ENCODE data around the gene DHX40. TPM values are rescaled to one million over a fixed set of nuclear protein-coding genes. Genes with fewer than 3 reads are reported as not detected.
"Not testable (repeated sequence)": the region's sequence is repeated elsewhere in the genome, so short reads cannot be mapped to it uniquely, and the experiment has no call there.

Gene DHX40
- total and polyA plus RNA-seq, 8 donors = 14.0 to 109 (median 23.0) TPM

DNA sequence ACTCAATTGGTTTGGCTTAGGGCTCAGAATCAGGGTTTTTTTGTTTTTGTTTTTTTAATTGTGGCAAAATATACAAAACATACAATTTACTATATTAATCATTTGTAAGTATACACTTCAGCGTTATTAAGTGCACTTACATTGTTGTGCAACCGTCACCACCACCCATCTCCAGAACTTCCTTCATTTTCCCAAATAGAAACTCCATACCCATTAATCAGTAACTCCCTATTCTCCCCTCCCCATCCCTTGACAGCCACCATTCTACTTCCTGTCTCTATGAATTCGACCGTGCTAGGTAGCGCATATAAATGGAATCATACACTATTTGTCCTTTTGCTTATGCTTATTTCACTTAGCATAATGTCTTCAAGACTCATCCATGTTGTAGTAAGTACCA lies 45.2 kb upstream of the DHX40 start:
- Histone ChIP-seq H3K4me3 (no peak overlapping the region), H3K4me1 (peaks cover 6 to 13% (median 7%) of the 10 kb centered on the region in 4 donors), H3K27me3 (no peaks in the 10 kb centered on the region), H3K36me3 (no peaks in the 10 kb centered on the region), H3K9me3 (no peaks in the 10 kb centered on the region), H3K27ac (no peak overlapping the region)
- 68 to 80% (median 72%) methylated on average over 5 of the region's 5 CpGs for WGBS, 5 donors
- TF ChIP-seq POLR2AphosphoS5 (IDR thresholded peaks at IDR 0.05) (no peak), EP300 (IDR thresholded peaks at IDR 0.05) (no peak), POLR2A (IDR thresholded peaks at IDR 0.05) (no peak)
- TF ChIP-seq, protein P1, sequence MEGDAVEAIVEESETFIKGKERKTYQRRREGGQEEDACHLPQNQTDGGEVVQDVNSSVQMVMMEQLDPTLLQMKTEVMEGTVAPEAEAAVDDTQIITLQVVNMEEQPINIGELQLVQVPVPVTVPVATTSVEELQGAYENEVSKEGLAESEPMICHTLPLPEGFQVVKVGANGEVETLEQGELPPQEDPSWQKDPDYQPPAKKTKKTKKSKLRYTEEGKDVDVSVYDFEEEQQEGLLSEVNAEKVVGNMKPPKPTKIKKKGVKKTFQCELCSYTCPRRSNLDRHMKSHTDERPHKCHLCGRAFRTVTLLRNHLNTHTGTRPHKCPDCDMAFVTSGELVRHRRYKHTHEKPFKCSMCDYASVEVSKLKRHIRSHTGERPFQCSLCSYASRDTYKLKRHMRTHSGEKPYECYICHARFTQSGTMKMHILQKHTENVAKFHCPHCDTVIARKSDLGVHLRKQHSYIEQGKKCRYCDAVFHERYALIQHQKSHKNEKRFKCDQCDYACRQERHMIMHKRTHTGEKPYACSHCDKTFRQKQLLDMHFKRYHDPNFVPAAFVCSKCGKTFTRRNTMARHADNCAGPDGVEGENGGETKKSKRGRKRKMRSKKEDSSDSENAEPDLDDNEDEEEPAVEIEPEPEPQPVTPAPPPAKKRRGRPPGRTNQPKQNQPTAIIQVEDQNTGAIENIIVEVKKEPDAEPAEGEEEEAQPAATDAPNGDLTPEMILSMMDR (IDR thresholded peaks at IDR 0.05) = no peak
- DNase-seq = no peak
- intact Hi-C loops (cut with DNase I; ENCODE audit: low total_unique reads) = no loop called here

DNA sequence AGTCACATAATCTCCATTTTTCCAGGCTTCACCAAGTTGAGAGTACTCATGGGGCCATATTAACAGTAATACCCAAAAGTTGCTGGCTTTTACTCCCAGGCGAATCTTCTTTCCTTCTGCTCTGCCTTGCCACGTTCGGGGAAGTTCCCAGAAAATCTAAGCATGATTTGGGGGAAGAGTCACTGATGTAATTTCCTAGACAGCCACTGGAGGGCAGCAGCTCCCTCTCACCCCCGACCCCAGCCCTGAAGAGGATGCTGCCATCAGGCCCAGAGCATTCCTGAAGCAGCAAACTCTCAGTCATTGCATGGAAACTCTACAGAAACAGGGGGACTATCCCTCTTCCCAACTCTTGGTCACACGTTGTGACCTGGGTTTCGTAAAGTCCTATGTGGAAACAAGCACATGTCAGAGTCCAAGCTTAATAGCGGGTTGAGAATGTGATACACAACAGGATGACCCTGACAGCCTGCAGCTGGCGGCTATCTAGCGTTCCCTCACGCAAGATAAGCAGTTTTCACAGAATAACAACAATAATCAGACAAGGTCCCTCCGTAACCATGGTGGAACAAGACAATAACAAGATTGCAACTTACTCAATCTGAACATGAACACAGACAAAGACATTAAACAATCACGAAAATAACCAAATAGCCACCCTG lies 43.8 kb upstream of the DHX40 start:
- WGBS, 5 donors = 33 to 45% (median 41%) methylated on average over 12 of the region's 12 CpGs
- Histone ChIP-seq H3K9me3 (no peaks in the 10 kb centered on the region), H3K27ac (peak overlapping the region in 1 of 5 donors; percentile 61), H3K27me3 (no peaks in the 10 kb centered on the region), H3K36me3 (no peaks in the 10 kb centered on the region), H3K4me1 (peaks cover 6 to 13% (median 7%) of the 10 kb centered on the region in 4 donors), H3K4me3 (no peak overlapping the region)
- intact Hi-C loops (cut with DNase I; ENCODE audit: low total_unique reads) = no loop called here
- TF ChIP-seq, protein P1 (IDR thresholded peaks at IDR 0.05) = peak in 5 of 7 experiments; percentile 67 to 91 (median 80)
- TF ChIP-seq POLR2A (IDR thresholded peaks at IDR 0.05) (no peak), POLR2AphosphoS5 (IDR thresholded peaks at IDR 0.05) (peak in 1 of 3 donors; percentile 39), EP300 (IDR thresholded peaks at IDR 0.05) (no peak)
- peak; percentile 58 to 84 for DNase-seq

DNA sequence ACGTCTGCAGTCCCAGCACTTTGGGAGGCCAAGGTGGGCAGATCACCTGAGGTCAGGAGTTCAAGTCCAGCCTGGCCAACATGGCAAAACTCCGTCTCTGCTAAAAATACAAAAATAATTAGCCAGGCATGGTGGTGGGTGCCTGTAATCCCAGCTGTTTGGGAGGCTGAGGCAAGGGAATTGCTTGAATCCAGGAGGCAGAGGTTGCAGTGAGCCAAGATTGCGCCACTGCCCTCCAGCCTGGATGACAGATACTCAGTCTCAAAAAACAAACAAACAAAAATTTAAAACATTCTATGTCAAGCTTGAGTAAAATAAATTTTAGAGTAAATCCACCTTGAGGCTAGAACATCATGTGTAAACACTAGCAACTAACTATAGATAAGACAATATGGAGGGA lies 40.5 kb upstream of the DHX40 start:
- WGBS, 5 donors = 81 to 87% (median 86%) methylated on average over 3 of the region's 3 CpGs
- H3K27me3 ChIP-seq; intact Hi-C loops (cut with DNase I; ENCODE audit: low total_unique reads); H3K4me3 ChIP-seq; H3K27ac ChIP-seq; H3K36me3 ChIP-seq; DNase-seq; H3K9me3 ChIP-seq: not testable (repeated sequence)
- H3K4me1 ChIP-seq = peaks cover 6 to 13% (median 7%) of the 10 kb centered on the region in 4 donors

DNA sequence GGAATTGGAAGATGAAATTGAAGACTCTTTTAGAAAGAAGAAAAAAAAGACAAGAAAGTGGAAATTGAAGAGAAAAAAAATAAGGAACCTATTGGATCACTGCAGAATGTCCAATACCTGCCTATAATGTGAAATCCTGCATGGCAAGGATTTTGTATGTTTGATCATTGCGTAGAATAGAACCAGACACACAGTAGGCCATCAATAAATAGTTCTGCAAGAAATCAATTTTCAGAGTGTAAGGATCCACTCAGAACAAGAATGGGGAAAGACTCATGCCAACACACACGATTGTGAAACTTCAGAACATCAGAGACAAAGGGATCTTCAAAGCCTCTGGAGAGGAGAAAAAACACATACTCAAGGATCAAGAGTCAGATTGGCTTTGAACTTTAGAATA lies 39.7 kb upstream of the DHX40 start:
- no peak for TF ChIP-seq POLR2AphosphoS5 (IDR thresholded peaks at IDR 0.05)
- no peak for TF ChIP-seq EP300 (IDR thresholded peaks at IDR 0.05)
- TF ChIP-seq, protein P1 (IDR thresholded peaks at IDR 0.05) = no peak
- TF ChIP-seq POLR2A (IDR thresholded peaks at IDR 0.05) = no peak
- H3K9me3 ChIP-seq = no peaks in the 10 kb centered on the region
- no peak overlapping the region for H3K27ac ChIP-seq
- H3K4me1 ChIP-seq = peaks cover 6 to 11% (median 7%) of the 10 kb centered on the region in 4 donors
- WGBS, 5 donors = 60 to 73% (median 72%) methylated on average over 2 of the region's 2 CpGs
- no peaks in the 10 kb centered on the region for H3K27me3 ChIP-seq
- no peaks in the 10 kb centered on the region for H3K36me3 ChIP-seq
- no peak for DNase-seq
- intact Hi-C loops (cut with DNase I; ENCODE audit: low total_unique reads) = no loop called here
- H3K4me3 ChIP-seq = no peak overlapping the region

DNA sequence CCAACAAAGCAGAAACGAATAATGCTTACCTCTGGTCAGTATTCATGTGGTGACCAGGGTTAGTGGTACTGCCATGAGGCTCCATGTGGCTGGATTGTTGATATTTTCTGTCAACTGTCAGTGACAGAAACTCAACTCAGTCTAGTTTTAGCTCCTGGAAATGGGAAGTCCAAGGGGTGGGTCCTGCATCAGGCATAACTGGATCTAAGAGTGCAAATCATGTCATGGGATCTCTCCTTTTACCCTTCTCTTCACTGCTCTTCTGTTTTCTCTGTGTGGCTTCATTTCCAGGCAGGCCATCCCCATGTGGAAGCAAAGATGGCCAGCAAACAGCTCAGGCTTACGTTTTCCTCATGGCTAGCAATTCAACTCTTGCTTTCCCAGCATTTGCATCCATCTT lies 39.0 kb upstream of the DHX40 start:
- DNase-seq = no peak
- Histone ChIP-seq H3K27me3 (no peaks in the 10 kb centered on the region), H3K9me3 (no peaks in the 10 kb centered on the region), H3K4me1 (peaks cover under 1 to 3% (median 2%) of the 10 kb centered on the region in 4 donors), H3K4me3 (no peak overlapping the region), H3K27ac (no peak overlapping the region), H3K36me3 (no peaks in the 10 kb centered on the region)
- WGBS, 5 donors = 62 to 77% (median 68%) methylated on average over 2 of the region's 2 CpGs
- TF ChIP-seq POLR2AphosphoS5 (IDR thresholded peaks at IDR 0.05) (no peak), EP300 (IDR thresholded peaks at IDR 0.05) (no peak), POLR2A (IDR thresholded peaks at IDR 0.05) (no peak)
- intact Hi-C loops (cut with DNase I; ENCODE audit: low total_unique reads) = no loop called here
